ENCODE results near the gene ELK1.
"Not testable (repeated sequence)": the region's sequence is repeated elsewhere in the genome, so short reads cannot be mapped to it uniquely, and the experiment has no call there.

The ELK1 gene

DNA sequence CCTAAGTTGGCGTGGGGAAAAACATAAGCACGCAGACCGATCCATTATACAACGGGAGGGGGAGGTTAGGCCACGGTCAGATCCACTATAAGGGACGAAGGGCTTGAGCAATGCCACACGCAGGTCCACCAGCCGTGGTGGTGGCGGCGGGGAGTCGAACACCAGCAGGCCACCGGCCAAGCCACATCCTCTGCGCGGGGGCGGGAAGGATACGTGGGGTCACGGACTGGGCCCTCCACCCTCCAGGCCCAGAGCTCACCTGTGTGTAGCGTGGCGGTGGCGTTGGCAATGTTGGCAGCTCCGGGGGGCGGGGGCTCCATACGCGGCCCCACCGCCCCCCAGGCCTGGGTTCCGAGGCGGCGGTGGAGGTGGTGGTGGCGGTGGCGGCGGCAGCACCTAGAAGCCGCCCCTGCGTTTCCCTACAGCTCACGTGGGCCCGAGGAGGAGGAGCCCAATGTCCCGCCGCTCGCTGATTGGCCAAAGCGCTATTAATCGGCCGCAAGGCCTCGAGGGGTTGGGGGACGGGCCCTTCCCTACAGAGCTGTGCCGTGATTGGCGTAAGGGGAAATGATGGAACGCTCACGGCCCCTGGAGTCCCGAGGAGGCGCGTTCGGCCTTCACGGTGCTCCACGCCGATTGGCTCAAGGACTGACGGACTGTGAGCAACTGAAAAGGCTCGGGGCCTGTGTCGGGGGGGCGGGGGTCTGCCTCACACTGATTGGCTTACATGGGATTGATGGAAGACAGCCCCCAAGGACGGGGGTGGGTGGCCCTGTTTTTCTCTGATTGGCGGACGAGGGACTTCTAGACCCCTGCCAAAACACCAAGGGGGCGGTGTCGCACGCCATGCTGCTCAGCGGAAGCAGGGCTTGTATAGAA lies at the start of gene ELK1:
Gene ELK1 (minus strand): TSS at position 400 of the 879 bp plus-strand sequence. CDS start 9,122 bp downstream, outside the sequence.
- DNase-seq (ENCODE audit: low read depth in 2 of 2): peak; percentile 80 to 84

DNA sequence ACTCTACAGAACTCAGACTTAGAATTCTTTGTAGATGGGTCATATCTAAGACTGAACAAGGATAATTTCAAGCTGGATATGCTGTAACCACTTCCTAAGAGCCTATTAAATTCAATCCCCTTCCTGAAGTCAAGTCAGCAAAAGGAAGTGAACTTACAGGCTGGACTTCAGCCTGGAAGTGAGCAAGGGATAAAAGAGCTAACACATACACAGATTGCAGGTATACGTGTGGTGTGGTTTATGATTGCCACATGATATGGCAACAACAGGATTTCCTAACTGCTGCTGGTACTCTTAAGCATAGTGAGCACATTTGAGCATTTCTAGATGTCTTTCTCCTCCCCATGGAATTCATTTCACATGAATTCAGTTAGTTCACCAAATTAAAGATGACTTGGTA lies 46.8 kb upstream of the ELK1 start:
- no peak for DNase-seq (ENCODE audit: low read depth in 2 of 2)

DNA sequence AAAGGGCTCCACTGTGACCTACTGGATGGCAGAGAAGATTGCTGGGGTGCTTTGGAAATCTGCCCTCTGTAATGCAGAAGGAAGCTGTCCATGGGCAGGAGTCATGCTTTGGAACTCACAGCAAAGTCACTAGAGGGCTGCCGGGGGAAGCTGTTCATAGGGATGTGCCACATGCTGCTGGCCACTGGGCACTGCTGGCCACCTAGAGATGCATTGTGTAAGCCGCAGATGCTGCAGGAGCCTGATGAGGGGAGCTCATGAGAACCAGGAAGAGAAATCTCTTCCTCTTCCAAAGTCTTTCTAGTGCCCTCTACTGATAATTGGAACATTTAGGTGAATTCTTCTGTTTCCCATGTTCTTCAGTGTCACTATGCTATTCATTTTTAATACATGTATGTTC lies 39.8 kb upstream of the ELK1 start:
- DNase-seq (ENCODE audit: low read depth in 2 of 2): no peak

- DNase-seq (ENCODE audit: low read depth in 2 of 2): no peak
Observed at GRCh38 chrX:47687263-47687662, 36.9 kb upstream of the ELK1 start.

DNA sequence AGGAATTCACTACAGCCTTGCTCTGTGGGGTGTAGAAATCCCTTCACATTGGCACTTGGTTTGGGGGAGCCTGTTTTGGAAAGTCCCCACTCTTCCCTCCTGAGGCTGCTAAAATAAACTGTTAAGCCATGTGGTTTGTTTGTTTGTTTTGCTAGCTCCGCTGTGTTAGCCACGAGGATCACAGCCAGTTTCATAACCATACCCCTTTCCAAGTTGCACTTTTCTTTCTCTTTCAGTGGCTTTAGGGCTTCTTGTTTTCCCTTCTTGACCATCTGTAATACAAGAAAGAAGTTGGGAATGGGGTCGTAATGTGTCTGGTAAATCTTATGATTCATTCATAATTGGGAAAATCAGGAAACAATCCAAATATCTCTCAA lies 33.5 kb upstream of the ELK1 start:
- no peak for DNase-seq (ENCODE audit: low read depth in 2 of 2)

DNA sequence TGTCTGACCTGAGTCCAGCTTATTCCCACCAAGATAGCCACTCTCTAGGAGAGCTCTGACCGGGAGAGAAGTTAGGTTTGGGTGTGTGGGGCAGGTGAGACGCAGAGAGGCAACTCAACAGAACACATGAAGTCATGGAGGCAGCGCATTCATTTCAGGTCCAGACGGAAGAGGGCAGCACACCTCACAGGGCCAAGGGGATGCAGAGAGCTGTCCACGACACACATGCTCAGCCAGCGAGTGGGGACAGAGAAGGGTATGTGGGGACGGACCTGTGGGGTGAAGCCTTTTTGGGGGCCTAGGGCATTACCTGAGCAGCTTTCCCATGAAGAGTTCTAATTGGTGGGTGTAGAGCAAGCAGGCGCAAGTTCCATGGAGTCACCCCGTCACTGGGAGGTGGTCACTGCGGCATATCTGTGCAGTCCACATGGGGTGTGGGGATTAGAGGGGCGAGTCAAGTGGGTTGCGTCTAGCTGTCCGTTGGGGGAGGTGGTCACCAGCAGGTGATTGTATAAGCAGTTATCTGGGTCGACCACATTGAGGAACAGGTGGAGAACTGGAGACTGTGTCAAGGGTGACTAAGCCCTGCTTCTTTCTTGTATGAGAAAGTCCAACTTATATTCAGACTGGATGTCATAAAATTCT lies 32.9 kb upstream of the ELK1 start:
- DNase-seq (ENCODE audit: low read depth in 2 of 2): no peak

GRCh38 chrX:47675959-47676859 lies 25.8 kb upstream of the ELK1 start:
- not testable (repeated sequence) for DNase-seq (ENCODE audit: low read depth in 2 of 2)

DNA sequence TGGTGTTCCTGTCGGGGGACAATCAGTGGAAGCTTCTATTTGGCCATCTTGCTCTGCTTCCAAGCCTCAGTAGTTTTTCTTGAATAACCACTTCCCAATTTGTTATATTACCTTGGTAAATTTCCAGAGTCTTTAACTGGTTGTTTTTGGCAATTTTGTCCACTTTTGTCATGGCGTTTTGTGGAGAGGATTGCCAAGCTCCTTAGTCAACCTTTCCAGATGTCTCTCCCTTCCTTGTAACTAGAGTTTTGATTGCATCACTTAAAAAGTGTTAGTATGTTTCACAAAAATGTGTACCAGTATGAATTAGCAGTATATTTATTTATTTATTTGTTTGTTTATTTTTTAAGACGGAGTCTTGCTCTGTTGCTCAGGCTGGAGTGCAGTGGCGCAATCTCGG lies 24.4 kb upstream of the ELK1 start:
- no peak for DNase-seq (ENCODE audit: low read depth in 2 of 2)

GRCh38 chrX:47665797-47666196 lies 15.4 kb upstream of the ELK1 start:
- DNase-seq (ENCODE audit: low read depth in 2 of 2): not testable (repeated sequence)

DNA sequence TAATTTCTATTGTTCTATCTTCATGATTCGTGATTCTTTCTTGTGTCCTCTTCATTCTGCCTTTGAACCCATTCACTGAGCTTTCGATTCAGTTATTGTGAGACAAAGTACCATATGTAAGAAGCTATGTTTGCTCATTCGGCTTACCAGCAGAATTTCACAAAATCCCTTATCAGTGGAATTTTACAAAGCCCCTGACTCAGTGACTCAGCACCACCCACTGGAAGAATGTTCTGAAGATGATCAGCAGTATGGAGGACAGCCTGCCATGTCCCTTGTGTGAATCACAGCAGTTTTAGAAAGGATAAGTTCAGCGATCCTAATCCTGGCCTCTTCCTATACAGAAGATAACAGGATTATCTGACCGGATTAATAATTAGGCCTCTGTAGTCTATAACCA lies 14.4 kb upstream of the ELK1 start:
- no peak for DNase-seq (ENCODE audit: low read depth in 2 of 2)

GRCh38 chrX:47662144-47662657 lies 11.8 kb upstream of the ELK1 start:
- no peak for DNase-seq (ENCODE audit: low read depth in 2 of 2)

DNA sequence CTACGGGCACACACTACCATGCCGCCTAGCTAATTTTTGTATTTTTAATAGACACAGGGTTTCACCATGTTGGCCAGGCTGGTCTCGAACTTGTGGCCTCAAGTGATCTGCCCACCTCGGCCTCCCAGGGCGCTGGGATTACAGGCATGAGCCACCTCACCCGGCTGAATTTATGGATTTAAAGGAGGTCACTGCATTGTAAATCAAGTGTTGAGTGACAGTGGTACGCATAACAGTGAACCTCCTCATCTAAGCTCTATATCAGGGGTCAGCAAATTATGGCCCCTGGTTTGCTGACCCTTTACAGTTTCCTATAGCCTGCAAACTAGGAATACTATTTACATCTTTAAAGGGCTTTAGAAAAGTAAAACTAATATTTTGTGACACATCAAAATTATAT lies 11.2 kb upstream of the ELK1 start:
- DNase-seq (ENCODE audit: low read depth in 2 of 2): no peak

DNA sequence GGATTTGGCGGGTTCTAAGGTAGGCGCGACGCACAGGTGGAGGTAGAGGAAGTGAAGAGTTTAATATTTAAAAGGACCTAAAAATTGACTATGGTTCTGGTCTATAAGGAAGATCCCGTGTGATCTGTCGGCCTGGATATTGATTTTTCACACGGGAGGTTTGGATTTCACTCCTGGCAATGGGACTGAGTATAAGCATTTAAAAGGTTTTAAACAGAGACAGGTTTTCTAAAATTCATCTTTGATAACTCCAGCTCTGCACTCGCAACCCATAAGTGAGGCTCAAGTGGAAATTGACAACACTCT lies 9.0 kb upstream of the ELK1 start:
- DNase-seq (ENCODE audit: low read depth in 2 of 2): no peak

- peak; percentile 86 to 89 for DNase-seq (ENCODE audit: low read depth in 2 of 2)
Observed at GRCh38 chrX:47658684-47659420, 8.5 kb upstream of the ELK1 start, which contains the start of gene UXT. UXT (minus strand) TSS chrX:47659180; CDS start chrX:47658927, 253 bp downstream.

DNA sequence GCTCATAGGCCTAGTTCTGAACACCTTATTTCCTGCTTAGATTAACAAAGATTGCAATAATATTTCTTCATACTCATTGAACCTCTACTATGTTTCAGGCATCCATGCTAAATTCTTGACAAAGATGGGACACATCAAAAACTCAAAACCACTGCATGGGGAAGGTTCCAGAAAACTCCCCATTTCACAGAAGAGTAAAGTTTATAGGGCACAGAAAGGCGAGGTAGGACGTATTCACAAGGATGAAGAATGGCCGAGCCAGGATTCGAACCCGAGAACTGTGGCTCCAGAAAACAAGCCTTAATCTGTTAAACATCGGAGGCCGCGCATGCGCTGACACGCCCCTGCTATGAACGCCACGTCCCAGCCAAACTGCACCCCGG lies 7.9 kb upstream of the ELK1 start:
- DNase-seq (ENCODE audit: low read depth in 2 of 2): no peak

GRCh38 chrX:47651043-47651905 lies 911 bp upstream of the ELK1 start:
- DNase-seq (ENCODE audit: low read depth in 2 of 2): no peak

DNA sequence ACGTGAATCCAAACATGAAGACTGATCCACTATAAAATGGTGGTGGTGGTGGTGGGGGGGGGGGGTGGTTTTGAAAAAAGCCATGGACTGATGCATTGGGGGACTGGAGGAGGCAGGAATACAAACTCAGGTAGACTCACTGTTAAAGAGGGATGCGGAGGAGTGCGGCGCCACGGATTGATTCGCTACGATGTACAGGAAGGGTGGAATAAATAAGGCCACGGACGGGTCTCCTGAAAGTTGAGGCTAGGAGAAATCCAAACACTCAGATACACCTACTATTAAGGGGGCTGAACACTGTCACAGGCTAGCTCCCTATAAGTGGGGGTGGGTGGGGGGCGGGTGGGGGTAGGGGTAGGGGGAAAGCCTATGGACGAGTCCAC lies 591 bp downstream of the ELK1 start:
- DNase-seq (ENCODE audit: low read depth in 2 of 2): no peak

- no peak for DNase-seq (ENCODE audit: low read depth in 2 of 2)
Observed at GRCh38 chrX:47649271-47649670, 1.1 kb downstream of the ELK1 start.

GRCh38 chrX:47648376-47648775 lies 2.0 kb downstream of the ELK1 start:
- no peak for DNase-seq (ENCODE audit: low read depth in 2 of 2)

DNA sequence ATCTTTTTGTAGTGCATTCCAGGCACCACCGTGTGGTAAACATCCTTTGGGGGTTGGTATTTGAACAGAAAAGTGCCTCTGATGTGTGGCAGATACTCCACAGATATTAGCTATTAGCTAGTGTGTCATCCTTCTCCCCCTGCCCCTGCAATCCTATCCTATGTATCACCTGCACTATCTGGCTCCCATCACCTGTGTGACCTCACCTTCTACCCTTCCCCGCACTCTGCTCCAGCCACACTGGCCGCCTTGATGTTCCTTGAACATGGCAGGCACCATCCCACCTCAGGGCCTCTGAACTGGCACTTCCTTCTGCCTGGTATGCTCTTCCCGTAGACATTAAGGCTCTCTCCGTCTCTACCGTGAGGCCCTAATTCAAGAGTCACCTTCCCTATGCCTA lies 3.7 kb downstream of the ELK1 start:
- DNase-seq (ENCODE audit: low read depth in 2 of 2): no peak

- DNase-seq (ENCODE audit: low read depth in 2 of 2): no peak
Observed at GRCh38 chrX:47645530-47645929, 4.8 kb downstream of the ELK1 start.

All from stimulated activated CD8-positive, alpha-beta memory T cell treated with anti-CD3 and anti-CD28 coated beads, Interleukin-7, amount 100 ng/mL, for 4 hours (primary cell).